ENCODE measurements around the gene YPEL3. TPM values are rescaled to one million over a fixed set of nuclear protein-coding genes. Genes with fewer than 3 reads are reported as not detected.

Gene YPEL3, protein sequence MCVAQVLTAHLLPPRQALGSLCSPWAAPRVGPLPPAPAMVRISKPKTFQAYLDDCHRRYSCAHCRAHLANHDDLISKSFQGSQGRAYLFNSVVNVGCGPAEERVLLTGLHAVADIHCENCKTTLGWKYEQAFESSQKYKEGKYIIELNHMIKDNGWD
- 60.6 and 79.3 TPM in 2 replicates for total RNA-seq

DNA sequence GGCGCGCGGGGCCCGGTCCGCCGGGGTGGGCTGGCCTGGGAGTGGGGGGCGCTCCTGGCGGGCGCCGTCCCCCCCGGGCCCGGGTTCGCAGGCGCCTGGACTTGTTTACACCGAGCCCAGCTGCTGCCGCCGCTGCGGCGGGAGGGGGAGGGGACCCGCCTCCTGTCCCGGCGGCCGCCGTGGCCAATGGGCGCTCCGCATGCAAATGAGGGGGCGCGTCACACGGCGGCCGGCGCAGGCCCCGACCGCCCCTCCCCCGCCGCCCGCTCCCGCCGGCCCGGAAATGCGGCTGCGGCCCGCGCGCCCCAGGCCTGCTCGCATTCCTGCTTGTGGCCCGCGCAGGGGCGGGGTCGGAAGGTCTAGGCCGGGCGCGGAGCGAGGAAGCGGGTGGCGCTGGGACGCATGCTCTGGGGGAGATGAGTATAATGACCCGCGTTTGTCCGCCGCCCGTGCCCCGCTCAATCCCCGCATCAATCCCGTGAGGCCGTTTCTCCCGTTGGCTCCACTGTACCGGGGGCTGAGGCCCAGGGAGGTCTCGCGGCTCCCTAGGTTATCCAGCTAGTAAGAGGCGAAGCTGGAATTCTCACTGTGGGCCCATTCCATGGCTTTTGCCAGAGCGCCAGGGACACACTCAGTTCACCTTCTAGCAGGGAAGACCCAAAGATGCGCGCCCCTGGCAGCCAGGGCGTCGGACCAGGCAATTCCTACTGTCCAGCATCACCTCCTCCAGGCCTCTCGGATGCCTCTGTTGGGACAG is at the start of gene YPEL3:
TSS of gene YPEL3 (minus strand) at position 109 of the 757 bp plus-strand sequence. CDS start 731 bp downstream, outside the sequence.

DNA sequence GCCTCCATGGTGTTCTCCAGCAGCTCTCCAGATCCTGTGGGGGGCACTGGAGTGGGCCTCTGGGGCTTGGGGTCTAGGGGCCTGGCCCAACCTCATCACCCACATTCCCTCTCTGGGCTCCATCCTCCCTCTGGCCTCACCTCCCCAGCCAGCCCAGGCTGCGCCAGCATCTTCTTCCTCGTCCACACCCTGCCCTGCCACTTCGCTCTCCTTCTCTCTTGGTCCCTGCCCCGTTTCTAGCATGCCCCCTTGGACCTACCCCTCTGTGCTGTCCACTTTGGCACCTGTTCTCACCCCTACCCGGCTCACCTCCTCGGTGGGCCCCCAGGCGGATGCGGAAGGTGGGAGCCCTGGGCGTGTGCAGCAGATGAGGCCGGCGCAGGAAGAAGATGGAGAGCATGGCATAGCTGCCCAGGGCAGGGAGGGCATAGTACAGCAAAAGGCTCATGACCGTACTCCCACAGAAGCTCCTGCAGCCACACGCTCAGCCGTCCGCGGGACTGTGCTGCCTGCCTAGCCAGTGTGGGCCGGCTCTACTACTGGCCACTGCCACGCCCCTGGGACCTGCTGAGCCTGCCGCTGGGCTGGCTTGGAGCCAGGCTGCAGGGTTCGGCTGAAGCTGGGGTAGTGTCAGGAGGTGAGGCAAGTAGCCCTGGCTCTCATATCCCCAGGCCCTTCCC is 17.2 kb upstream of the YPEL3 start, which contains the start of gene GDPD3:
TSS of gene GDPD3 (minus strand) at position 507 of the 680 bp plus-strand sequence. CDS start at position 448, 59 bp downstream.

DNA sequence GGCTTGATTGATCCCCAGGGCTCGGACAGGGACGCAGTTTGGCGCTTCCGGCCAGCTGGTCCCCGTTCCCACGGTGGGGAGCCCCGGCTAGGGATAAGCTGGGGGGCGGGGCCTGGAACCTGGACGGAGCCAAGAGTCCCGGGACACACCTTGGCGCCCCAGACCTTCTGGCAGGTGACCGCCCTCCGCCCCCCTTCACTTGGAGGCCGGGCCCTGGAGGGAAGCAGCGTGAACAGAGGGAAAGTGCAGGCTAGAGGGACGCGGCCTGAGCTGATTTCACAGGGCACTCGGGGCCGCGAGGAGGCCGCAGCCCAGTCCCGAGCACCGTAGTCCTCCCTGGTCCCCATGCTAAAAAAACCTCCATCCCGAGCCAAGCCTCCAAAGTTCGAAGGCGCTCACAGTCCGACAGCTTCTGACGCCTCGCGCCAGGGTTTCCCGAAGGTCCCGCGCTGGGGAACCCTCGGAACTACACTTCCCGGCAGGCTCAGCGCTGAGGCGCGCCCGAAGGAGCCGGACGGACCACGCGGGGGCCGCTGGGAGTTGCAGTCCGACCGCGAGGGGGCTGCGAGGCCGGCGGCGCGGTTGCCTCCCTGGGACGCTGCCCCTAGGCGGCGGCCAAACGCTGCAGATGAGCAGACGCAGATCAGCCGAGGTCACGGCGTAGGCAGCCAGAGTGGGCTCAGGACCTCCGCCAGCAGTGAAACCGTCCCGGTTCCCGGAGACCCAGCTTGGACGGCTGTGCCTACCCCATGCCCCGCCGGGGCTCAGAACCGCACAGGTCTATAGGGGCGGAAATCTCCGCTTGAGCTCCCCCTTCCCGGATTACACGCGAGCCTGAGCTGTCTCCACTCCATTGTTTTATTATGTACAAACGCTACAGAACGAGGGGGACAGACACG is 4.3 kb downstream of the YPEL3 start, which contains the start of gene TBX6:
TSS of gene TBX6 (minus strand) at position 451 of the 899 bp plus-strand sequence. CDS start 731 bp downstream, outside the sequence.

DNA sequence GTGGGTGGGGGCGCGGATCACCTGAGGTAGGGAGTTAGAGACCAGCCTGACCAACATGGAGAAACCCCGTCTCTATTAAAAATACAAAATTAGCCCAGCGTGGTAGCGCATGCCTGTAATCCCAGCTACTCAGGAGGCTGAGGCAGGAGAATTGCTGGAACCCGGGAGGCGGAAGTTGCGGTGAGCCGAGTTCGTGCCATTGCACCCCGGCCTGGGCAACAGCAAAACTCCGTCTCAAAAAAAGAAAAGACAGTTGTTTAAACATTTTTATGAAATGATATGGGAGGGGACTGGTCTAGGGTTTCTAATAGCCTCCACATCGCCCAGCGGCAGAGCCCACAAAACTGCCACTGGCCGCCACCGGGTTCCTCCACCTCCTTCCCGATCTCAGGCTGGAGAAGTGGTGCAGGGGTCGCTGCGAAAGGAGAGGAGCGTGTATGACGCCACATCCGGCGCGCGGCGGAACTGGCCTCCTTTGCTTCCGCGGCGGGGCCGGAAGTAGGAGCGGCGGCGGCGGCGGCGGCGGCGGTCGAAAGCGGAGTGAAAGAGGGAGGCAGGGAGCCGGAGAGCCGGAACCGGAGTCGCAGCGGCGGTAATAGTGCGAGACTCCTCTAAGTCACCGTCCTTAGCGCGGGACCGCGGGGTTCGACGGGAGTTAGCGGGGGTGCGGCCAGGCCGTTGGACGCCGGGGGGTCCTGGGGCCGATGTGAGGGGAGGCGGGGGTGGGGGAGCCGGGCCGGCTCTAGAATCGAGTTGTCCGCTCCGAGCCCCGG is 20.3 kb downstream of the YPEL3 start, which contains the start of gene PPP4C:
TSS of gene PPP4C (plus strand) at position 492 of the 773 bp plus-strand sequence. CDS start 384 bp downstream, outside the sequence.

DNA sequence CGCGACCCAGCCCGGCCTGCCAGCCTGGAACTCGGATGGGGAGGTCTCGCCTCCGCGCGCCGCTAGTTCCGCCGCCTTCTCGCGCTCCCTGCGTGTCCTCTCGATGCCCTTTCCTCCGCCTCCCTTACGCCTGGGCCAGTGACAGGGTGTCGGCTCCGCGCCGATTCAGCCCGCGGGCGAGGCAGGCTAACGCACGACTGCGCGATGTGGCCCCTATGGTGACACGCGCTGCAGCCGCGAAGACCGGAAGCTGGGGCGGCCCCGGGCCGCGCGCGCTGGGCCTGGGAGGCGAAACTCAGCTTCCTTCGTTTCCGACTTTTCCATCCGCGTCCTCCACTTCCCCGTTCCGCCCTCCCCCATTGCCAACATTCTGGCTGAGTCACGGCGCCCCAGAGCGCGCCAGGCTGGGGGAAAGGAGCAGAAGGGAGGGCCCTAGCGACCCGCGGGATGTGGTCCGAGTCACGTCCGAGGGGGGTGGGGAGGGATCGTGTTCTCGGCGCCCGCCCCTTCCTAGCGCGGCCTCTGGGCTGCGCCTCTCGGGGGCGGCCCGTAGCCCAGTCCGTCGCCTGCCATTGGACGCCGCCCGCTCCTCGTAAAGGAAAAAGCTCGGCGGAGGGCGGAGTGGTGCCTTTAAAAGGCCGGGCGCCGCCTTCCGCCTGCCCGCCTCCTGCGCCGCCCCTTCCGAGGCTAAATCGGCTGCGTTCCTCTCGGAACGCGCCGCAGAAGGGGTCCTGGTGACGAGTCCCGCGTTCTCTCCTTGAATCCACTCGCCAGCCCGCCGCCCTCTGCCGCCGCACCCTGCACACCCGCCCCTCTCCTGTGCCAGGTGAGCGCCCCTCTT is 30.7 kb downstream of the YPEL3 start, which contains the start of gene ALDOA:
TSS of gene ALDOA (plus strand) at position 659 of the 841 bp plus-strand sequence. CDS start 1,138 bp downstream, outside the sequence.

Other genes starting within 250 kb of the YPEL3 start
- 102 and 110 TPM in 2 replicates for gene CDIPT, start 233.0 kb downstream of the YPEL3 start, total RNA-seq
- gene SEZ6L2, start 196.7 kb downstream of the YPEL3 start, total RNA-seq, result 43.9 and 57.2 TPM in 2 replicates
- 7.2 and 11.4 TPM in 2 replicates for gene ASPHD1, start 195.7 kb downstream of the YPEL3 start, total RNA-seq
- gene KCTD13, start 170.0 kb downstream of the YPEL3 start, total RNA-seq, result 5.7 and 9.7 TPM in 2 replicates
- 104 and 105 TPM in 2 replicates for gene TMEM219, start 134.1 kb downstream of the YPEL3 start, total RNA-seq
- 32.1 and 33.8 TPM in 2 replicates for gene TAOK2, start 122.3 kb downstream of the YPEL3 start, total RNA-seq
- gene HIRIP3, start 100.6 kb downstream of the YPEL3 start, total RNA-seq, result 6.9 and 9.7 TPM in 2 replicates
- 30.0 and 58.5 TPM in 2 replicates for gene INO80E, start 100.0 kb downstream of the YPEL3 start, total RNA-seq
- gene DOC2A, start 85.2 kb downstream of the YPEL3 start, total RNA-seq, result not detected in 2 replicates
- gene C16orf92, start 73.0 kb downstream of the YPEL3 start, total RNA-seq, result not detected in 2 replicates
- gene TLCD3B, start 64.9 kb downstream of the YPEL3 start, total RNA-seq, result not detected in 2 replicates
- 1,739 and 1,751 TPM in 2 replicates for gene ALDOA, start 30.5 kb downstream of the YPEL3 start, total RNA-seq
- 50.5 and 56.4 TPM in 2 replicates for gene PPP4C, start 20.2 kb downstream of the YPEL3 start, total RNA-seq
- gene TBX6, start 4.3 kb downstream of the YPEL3 start, total RNA-seq, result 0.37 TPM in 1 of 2 replicates, not detected in the other
- gene GDPD3, start 17.3 kb upstream of the YPEL3 start, total RNA-seq, result 0.64 and 1.00 TPM in 2 replicates
- 47.0 and 60.8 TPM in 2 replicates for gene MAPK3, start 27.0 kb upstream of the YPEL3 start, total RNA-seq
- gene CORO1A, start 87.4 kb upstream of the YPEL3 start, total RNA-seq, result 0.15 and 1.3 TPM in 2 replicates
- gene BOLA2B, start 97.5 kb upstream of the YPEL3 start, total RNA-seq, result 53.6 and 86.3 TPM in 2 replicates
- 21.6 and 25.5 TPM in 2 replicates for gene SLX1A, start 97.7 kb upstream of the YPEL3 start, total RNA-seq
- 2.9 and 14.1 TPM in 2 replicates for gene SULT1A3, start 103.0 kb upstream of the YPEL3 start, total RNA-seq
- gene NPIPB13, start 152.3 kb upstream of the YPEL3 start, total RNA-seq, result 1.7 and 2.1 TPM in 2 replicates

Measured in cardiac ventricle fibroblast (primary cell).